ENCODE results near the gene CLCNKA.

The CLCNKA gene

DNA sequence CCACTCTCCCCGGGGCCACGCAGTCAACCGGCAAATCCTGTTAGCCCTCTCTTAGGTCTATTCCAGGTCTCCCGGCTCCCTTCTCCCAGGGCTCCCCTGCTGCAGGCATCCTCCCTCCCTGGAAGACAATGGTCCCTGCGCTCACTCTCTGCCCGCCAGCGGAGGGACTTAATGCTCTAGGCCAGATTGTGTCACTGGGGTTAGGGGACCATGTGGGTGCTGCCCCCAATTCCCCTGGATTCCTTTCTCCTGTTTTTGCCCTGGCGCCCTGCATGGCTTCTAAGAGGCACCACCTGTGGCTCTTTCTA lies 43.4 kb downstream of the CLCNKA start:
- DNase-seq: no peak

GRCh38 chr1:16066245-16066644 lies 44.4 kb downstream of the CLCNKA start:
- DNase-seq: no peak

- DNase-seq: no peak
These were observed 45.4 kb downstream of the CLCNKA start for GRCh38 chr1:16067127-16067768.

- no peak for DNase-seq
These were observed 46.1 kb downstream of the CLCNKA start for GRCh38 chr1:16067933-16068332.

- no peak for DNase-seq
These were observed 46.8 kb downstream of the CLCNKA start for GRCh38 chr1:16068356-16069270.

- no peak for DNase-seq
These were observed 49.0 kb downstream of the CLCNKA start for GRCh38 chr1:16070640-16071355.

GRCh38 chr1:16071614-16072013 lies 49.8 kb downstream of the CLCNKA start:
- no peak for DNase-seq

DNA sequence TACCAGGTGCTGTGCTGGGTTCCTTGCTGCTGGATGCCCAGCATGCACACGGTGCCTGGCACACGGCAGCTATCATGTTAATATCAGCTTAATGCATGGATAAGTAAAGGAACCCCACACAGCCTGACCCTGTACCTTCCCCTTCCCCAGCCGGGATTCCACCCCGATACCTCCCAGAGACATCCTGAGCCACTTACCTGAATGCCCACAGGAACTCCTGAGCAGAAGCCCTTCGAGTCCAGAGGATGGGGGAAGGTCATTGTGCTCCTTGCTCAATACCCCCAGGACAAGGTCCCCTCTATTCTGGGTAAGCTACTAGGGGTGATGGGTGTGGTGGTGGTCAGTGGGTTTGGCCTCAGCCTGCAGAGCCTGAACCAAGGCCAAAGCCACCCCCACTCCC lies 50.3 kb downstream of the CLCNKA start:
- DNase-seq: no peak

GRCh38 chr1:16072616-16073484 lies 51.0 kb downstream of the CLCNKA start:
- DNase-seq: no peak

- DNase-seq: peak; percentile 8 to 41 (median 23)
These were observed 51.8 kb downstream of the CLCNKA start, which contains the start of gene FAM131C for GRCh38 chr1:16073490-16074119. TSS of gene FAM131C (minus strand) at chr1:16073651. CDS start at chr1:16073442, 209 bp downstream.

GRCh38 chr1:16074217-16074616 lies 52.4 kb downstream of the CLCNKA start:
- DNase-seq: no peak

DNA sequence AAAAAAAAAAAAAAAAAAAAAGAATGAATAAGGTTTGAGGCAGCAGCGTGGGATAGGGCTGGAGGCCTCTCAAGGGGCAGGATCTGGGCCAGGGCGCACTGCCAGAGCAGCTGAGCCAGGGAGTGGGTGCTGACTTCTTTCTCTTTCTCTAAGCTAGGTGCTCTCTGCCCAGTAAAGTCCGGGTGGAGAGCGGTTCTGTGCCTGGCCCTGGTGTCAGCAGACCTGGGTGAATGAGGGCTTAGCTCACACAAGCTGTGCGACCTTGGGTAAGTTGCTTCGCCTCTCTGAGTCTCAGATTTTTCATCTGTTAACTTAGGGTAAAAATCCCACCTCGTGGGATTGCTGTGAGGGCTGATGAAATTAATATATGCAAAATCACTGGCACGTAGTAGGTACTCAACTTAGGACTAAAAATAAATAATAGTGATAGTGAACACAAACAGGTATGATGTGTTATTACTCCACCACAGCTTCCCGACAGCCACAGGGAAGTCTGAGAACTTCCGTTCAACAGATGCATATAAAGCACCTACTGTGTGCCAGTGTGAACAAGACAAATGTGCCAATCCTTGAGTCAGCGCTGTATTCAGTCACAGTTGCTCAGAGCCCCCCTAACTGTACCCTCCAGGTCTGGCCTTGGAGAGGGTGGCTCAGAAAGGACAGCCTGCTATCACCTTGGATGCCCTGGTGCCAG lies 53.6 kb downstream of the CLCNKA start:
- no peak for DNase-seq

- DNase-seq: no peak
These were observed 54.4 kb downstream of the CLCNKA start for GRCh38 chr1:16076031-16076864.

DNA sequence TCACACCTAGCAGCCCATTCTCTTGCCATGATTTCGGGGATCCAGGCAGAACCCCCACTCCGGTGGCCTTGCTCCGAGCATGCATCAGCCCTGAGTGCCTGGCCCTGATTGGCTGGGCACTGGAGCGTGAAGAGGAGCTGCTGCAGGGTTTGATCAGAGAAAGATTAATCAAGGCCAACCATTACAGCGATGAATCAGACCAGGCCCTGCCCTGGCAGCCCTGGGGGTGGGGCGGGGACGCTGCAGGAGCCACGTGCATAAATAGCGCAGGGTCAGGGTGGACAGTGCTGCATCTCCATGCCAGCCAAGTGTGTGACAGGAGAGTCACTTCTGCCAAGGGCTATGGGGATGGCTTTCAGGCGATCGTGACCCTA lies 55.0 kb downstream of the CLCNKA start:
- DNase-seq: no peak

GRCh38 chr1:16077406-16078245 lies 55.8 kb downstream of the CLCNKA start:
- no peak for DNase-seq

DNA sequence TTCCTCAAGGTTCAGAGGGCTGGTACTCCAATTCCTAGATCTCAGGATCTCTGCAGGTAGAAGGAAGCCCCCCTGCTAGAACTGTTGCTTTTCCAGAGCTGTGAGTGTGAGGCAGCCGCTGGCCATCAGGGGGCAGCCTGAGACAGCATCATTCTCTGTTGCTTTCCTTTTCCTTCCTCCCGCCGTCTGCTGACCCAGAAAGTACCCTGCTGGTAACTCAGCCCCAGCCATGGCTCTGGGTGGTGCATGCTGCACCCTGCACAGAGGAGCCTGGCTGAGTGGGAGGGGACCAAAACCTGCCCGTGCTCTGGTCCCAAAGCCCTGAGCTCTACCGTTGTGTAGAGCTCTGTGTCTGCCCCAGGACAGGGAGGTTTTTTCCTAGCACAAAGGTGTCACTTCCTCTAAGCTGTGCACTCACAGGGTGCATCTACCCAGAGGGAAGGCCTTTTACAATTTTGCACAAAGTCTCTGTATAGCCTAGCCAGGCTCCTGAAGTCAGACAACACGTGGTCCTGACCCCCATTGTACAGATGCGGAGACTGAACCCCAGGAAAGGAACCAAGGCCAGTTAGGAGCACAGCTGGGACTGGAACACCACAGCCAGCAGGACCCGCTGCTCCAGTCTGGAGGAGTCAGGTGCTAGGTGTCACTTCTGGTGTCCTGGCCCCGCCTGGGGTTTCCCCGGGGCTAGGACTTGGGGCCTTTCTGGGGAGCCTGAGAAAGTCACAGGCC lies 57.3 kb downstream of the CLCNKA start:
- DNase-seq: peak; percentile 35 to 76 (median 65)

DNA sequence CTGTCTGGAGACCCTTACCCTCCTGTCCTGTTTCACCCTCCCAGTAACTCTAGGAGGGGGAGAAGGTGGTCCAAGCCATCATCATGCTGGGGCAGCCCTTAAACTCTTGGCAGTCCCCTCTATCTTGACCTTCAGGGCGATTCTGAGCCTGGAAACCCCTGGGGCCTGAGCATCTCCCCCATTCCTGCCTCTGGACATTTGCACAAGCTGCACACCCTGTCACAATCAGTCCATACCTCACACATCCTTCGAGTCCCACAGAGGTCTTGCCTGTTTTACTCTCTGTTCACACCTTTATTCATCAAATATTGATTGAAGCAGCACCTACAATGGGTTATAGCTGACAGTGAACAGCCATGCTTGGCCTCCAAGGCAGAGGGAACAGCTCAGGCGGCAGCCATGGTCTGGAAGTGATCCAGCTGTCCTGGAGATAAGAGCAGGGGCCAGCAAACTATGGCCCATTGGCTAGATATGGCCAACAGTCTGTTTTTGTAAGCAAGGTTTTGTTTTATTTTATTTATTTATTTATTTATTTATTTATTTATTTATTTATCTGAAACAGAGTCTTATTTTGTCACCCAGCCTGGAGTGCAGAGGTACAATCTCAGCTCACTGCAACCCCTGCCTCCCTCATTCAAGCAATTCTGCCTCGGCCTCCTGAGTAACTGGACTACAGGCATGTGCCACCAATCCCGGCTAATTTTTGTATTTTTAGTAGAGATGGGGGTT lies 58.8 kb downstream of the CLCNKA start:
- no peak for DNase-seq

DNA sequence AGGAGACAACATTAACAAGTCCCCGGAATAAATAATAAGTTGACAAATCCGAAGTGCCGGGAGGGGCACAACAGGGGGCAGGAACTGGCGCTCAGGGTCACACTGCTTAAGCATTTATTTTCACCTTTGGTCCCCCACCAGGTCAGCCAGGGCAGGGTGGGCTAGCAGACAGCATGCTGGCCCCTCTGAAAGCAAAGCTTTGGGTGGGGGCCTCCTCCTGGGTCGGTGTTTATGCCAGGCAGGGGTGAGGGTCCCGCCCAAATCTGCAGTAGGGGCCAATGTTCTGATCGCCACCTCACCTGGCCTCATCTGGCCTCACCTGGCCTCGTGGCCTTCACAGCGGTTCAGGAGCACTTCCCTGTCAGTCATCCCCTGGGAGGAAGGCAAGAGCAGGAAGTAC lies 59.8 kb downstream of the CLCNKA start:
- DNase-seq: no peak
